ENCODE data around the gene IPO13.

DNA sequence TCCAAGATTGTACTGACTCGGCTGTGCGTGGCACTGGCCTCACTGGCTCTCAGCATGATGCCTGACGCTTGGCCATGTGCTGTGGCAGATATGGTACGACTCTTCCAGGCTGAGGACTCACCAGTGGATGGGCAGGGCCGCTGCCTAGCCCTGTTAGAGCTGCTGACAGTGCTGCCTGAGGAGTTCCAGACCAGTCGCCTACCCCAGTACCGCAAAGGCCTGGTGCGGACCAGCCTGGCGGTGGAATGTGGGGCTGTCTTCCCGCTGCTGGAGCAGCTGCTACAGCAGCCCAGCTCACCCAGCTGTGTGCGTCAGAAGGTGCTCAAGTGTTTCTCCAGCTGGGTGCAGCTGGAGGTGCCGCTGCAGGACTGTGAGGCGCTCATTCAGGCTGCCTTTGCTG lies 2.9 kb downstream of the IPO13 start:
- TF ChIP-seq POLR2A (IDR thresholded peaks at IDR 0.05) = no peak
- TF ChIP-seq, protein P1, sequence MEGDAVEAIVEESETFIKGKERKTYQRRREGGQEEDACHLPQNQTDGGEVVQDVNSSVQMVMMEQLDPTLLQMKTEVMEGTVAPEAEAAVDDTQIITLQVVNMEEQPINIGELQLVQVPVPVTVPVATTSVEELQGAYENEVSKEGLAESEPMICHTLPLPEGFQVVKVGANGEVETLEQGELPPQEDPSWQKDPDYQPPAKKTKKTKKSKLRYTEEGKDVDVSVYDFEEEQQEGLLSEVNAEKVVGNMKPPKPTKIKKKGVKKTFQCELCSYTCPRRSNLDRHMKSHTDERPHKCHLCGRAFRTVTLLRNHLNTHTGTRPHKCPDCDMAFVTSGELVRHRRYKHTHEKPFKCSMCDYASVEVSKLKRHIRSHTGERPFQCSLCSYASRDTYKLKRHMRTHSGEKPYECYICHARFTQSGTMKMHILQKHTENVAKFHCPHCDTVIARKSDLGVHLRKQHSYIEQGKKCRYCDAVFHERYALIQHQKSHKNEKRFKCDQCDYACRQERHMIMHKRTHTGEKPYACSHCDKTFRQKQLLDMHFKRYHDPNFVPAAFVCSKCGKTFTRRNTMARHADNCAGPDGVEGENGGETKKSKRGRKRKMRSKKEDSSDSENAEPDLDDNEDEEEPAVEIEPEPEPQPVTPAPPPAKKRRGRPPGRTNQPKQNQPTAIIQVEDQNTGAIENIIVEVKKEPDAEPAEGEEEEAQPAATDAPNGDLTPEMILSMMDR (IDR thresholded peaks at IDR 0.05) = no peak
